HG03095 (cell line): ENCODE measurements around the gene P4HB.

Experiments used
- ATAC-seq: cut with Tn5 transposase; IDR thresholded peaks from one replicate; pipeline ENCODE4 v1.9.1; 2021; ENCODE audit warnings: moderate library complexity; ENCODE audit not compliant: unreplicated experiment

P4HB gene

DNA sequence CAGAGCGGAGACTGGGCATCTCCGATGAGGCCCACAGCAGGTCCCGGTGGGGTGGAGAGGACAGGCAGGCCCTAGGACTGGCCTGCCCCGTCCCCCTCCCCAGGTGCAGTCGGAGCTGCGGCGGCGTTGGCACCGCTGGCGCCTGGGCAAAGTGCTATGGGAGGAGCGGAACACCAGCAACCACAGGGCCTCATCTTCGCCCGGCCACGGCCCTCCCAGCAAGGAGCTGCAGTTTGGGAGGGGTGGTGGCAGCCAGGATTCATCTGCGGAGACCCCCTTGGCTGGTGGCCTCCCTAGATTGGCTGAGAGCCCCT, 47.0 kb downstream of the P4HB start:
- ATAC-seq: no peak

- no peak for ATAC-seq
These were observed 47.6 kb downstream of the P4HB start for GRCh38 chr17:81812571-81813370.

DNA sequence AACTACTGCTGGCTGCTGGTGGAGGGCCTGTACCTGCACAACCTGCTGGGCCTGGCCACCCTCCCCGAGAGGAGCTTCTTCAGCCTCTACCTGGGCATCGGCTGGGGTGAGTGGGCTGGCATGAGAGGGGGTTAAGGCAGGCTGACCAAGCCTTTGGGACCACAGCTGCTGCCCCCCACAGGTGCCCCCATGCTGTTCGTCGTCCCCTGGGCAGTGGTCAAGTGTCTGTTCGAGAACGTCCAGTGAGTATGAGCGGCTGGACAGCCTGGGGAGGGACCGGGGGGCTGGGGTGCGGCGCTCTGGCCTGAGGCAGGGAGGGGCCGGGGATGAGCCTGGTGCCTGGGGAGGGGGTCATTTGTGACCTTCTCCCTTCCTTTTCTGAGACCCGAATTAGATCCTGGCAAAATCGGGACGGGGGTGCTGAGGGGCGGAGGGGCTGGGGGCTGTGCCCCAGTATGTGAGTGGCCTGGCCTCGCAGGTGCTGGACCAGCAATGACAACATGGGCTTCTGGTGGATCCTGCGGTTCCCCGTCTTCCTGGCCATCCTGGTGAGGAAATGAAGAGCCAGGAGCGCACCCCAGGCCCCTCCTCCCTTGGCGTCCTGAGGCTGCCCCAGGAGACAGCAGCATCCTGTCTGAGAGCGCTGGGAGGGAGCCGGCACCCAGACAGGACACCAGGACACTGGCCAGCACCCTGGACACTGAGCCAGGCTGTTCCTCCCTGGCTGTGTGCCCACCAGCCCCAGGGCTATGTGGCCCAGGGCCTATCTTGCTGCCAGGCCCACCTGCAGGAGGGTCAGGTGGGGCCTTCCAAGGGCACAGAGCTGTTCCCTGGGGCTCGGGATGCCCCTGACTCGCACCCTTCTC, 48.4 kb downstream of the P4HB start:
- no peak for ATAC-seq

- ATAC-seq: no peak
These were observed 49.2 kb downstream of the P4HB start for GRCh38 chr17:81810892-81811704.

DNA sequence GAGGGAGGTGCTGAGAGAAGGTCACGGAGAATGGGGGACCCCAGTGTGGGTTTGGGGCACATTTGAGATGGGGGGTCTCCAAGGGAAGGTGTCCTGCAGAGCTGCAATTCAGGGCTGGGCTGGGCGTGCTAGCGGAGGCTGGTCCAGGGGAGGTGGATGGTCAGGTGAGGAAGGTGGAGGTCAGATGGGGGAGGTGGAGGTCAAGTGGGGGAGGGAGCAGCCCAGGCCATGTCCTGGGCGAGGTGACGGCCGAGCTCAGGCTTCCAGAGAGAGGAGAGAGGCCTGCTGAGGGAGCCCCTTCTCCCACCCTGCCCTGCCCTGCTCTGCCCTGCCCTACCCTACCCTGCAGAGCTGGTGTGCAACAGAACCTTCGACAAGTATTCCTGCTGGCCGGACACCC, 49.9 kb downstream of the P4HB start:
- ATAC-seq: no peak

GRCh38 chr17:81809556-81809998, 50.8 kb downstream of the P4HB start:
- ATAC-seq: no peak

DNA sequence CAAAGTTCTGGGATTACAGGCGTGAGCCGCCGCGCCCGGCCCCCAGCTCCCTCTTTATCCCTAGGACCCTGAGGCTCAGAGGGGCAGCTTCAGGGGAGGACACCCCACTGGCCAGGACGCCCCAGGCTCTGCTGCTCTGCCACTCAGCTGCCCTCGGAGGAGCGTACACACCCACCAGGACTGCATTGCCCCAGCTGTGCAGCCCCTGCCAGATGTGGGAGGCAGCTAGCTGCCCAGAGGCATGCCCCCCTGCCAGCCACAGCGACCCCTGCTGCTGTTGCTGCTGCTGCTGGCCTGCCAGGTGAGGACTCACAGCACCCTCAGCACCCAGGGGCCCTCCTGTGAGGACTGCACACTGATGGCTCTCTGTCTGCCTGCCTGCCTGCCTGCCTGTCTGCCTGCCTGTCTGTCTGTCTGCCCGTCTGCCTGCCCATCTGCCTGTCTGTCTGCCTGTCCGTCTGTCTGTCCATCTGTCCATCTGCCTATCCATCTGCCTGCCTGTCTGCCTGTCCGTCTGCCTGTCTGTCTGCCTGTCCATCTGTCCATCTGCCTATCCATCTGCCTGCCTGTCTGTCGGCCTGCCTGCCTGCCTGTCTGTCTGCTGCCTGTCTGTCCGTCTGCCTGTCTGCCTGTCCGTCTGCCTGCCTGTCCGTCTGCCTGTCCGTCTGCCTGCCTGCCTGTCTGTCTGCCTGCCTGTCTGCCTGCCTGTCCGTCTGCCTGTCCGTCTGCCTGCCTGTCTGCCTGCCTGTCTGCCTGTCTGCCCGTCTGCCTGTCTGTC, 51.4 kb downstream of the P4HB start:
- no peak for ATAC-seq

DNA sequence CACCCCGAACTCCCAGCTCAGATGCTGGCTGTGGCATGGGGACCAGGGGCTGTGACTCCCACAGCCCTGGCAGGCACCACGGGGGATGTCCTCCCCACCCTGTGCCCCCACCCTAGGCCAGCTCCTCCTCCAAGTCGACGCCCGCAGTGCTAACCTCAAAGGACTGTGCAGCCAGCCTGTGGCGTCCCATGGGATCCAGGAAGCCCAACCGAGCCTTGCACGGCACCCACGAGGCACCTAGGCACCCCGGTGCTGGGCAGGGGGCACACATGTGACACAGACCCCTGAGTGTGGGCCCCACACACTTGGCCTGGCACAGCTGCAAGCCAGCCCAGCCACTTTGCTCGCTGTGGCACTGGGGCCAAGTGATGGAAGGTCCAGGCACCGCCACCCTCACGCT, 52.5 kb downstream of the P4HB start:
- ATAC-seq: no peak

- ATAC-seq: no peak
These were observed 53.1 kb downstream of the P4HB start for GRCh38 chr17:81807210-81807719.

DNA sequence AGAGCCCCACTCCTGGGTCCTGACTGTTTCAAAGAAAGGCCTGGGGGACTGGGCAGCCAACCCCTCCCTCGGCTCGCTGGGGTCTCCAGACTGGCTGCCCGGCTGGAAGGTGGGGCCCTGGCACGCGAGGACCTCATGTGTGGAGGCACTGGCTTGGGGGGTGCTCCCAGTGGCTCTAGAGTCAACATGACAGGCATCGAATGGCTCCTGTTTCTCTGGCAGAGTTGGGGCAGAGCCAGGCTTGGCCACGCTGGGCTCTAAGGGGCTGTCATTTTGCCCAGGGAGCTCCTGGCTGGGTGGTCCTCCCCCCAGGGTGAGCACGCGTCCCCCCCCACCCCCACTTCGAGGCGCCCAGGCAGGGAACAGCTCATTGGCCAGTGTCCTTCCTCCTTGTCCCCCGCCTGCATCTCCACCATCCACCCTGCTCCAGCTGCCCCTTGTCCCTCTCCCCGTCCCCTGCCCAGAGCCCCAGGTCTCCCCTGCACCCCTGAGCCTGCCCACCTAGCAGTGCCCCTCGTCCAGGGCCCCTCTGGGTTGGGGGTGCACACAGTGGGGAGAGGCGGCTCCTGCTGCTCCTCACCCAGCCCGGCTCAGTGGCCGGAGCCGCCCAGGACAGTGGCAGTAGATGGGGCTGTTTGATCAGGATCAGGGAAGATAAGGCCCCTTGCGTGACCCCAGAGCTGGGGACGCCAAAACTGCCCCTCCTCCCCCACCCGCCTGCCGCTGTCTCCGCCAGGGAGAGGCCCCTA, 53.7 kb downstream of the P4HB start:
- no peak for ATAC-seq

DNA sequence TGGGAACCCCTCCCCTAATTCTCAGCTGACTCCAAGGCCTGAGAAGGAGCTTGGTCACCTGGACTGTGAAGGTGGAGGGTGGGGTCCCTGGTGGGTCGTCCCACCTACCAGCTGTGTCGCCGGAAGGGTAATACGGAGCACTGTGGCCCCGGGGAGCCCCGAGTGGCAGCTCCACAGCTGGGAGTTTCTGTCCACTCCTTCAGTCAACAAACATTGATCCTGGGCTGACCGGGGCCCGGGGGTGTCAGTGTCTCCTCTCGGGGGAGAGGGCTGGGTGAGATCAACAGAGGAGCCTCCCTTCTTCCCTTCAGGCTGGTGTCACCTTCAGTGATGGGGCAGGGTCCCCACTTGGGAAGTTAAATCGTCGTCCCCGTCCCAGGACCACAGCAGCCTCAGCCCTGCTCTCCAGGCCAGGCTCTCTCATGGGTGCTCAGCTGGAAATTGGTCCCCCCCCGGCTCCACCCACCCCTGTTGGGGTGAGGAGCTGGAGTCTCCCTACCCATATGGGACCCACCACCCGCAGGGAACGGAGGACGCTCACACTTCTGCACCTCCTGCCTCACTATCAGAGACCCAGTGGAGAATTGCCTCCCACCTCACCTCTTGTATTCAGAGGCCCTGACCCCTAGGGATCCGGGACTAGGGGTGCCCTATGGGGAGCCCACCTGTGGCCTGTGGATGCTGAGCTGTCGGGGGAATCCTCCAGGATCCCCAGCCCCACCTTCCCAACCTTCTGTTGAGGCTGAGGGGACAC, 54.5 kb downstream of the P4HB start:
- ATAC-seq: no peak

GRCh38 chr17:81804559-81805399, 55.6 kb downstream of the P4HB start:
- no peak for ATAC-seq

DNA sequence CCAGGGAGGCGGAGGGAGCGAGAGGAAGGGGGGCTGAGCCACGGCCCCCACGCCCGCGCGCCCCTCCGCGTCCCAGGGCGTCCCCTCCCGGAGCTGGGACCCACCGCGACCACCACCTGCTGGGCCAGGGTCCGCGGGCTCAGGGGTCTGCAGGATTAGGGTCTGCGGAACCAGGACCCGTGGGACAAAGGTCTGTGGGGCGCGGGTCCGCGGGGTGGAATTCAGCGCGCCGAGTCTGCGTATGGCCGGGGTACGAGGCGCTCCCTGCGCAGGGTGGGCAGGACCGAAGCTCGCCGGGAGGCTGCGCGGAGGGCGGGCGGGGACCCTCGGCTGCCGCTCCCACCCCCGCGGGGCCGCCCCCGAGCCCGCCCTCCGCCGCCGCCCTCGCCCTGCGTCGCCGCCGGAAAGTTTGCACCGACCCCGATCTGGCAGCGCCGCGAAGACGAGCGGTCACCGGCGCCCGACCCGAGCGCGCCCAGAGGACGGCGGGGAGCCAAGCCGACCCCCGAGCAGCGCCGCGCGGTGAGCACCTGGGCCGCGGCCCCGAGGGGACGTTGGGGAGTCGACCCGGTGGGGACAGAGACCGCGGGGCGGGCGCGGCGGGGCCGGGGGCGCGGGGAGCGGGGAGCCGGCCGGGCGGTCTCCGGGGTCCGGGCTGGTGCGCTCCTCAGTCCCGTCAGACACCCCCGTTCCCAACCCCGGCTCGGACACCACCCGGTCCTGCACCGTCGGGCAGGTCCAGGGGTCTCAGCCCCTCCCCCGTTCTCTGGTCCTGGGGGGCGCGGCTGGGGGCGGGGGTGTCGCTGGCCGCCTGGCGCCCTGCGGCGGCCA, 56.4 kb downstream of the P4HB start, which contains the start of gene GCGR:
Gene GCGR (plus strand): TSS at position 423 of the 831 bp plus-strand sequence. CDS start 4,869 bp downstream, outside the sequence.
- no peak for ATAC-seq

DNA sequence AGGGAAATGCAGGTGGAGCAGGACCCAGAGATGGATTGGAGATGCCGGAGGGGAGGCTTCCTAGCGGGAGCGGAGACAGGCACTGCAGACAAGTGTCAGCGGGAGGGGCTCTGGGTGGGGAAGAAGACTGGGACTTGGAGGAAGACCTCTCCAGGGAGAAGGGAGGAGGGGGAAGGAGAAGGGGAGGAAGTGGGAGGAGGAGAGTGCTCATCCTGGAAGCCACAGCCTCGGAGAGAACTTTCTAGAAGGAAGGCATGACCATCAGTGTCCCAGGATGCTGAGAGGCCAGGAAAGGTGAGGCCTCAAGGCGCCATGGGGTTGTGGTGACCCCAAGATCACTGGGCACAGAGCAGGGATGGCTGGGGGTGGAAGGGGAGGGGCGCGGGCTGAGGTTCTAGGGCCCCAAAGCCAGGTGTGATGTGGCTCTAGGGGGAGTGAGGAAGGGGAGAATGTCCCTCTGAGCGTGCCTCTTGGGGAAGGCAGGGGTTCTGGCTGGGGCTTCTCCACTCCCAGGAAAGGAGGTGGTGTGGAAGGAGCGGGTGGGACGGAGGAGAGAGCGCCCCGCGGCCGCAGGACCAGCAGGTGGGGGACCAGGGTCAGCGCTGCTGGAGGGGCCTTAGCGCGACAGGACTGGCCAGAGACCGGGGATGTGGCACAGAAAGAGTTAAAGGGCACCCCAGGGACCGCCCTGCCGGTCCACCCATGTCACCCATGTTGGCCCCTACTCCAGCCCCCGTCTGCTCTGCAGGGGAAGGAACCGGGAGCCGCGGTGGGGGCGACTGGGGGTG, 57.3 kb downstream of the P4HB start:
- ATAC-seq: no peak

DNA sequence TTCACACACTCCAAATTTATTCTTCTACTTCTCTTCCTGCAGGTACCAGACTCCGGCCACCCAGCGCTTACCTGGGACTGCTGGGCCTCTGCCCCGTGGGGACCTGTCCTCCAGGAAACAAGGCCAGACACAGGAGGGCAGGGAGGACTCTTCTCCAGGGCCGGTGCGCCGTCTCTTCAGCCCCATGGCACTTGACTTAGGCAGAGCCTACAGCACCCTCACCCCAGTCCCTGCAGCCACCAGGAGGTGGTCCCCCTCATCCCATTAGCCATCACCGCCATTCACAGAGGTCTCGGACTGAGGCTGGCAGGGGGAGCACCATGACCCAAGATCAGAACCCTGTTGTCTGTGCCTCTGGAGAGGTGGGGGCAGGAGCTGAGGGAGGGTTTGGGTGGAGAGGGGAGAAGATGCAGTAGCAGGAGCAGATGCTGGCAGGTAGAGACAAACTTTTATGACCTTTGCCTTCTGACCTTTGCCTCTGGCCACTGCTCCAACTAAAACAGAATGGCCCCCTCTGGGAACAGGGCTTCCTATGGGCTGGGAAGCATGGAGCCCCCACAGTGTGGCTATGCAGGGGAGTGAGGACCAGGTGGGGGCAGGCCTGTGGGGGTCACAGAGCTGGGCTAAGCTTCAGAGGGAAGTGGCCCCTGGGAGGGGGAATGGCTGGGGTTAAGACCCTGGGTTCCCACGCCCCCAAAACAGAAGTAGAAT, 58.1 kb downstream of the P4HB start:
- ATAC-seq: no peak

DNA sequence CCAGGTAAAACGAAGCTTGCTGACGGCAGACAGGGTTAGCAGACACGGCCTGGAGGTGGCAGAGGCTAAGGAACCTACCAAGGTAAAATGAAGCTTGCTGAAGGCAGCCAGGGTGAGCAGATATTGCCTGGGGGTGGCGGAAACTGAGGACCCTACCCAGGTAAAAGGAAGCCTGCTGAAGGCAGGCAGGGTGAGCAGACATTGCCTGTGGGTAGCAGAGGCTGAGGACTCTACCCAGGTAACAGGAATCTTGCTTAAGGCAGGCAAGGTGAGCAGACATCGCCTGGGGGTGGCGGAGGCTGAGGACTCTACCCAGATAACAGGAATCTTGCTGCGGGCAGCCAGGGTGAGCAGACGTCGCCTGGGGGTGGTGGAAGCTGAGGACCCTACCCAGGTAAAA, 59.0 kb downstream of the P4HB start:
- no peak for ATAC-seq
